Measurements from ENCODE around the gene ABCC5. TPM values are rescaled to one million over a fixed set of nuclear protein-coding genes. Genes with fewer than 3 reads are reported as not detected.

The ABCC5 gene
- total RNA-seq, 1 experiment from 2014 or later: 37.6 TPM

DNA sequence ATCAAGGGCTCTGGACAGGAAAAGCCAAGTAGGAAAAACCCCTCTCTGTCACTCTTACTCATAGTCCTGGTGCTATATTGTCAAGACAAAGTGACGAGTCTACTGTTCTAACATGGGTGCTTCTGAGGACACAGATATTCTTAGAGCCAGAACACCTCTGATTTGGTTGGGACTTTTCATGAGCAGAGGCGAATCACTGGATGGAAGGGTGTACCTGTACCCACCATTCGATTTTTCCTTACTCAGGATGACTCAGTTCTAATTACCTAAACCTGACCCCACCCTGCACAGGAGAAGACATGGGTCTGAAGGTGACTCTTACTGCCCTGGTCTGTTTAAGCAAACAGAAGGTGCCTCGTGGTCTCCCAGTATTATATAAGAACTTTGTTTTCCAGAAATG is 58.5 kb downstream of the ABCC5 start:
- no peak overlapping the region for H3K4me3 Mint-ChIP-seq
- Histone ChIP-seq H2BK15ac (ENCODE audit: low read depth, low read length) (no peak overlapping the region), H3K4ac (ENCODE audit: low read depth, low read length) (no peak overlapping the region), H4K91ac (ENCODE audit: insufficient read length, low read depth, low read length) (no peak overlapping the region), H2BK5ac (ENCODE audit: insufficient read length, low read length) (no peak overlapping the region), H2BK12ac (ENCODE audit: insufficient read length, low read depth, low read length) (no peak overlapping the region), H3K9me3 (ENCODE audit: control insufficient read depth, low read depth, low read length) (no peaks in the 10 kb centered on the region), H3T11ph (ENCODE audit: low read length) (no peak overlapping the region), H3K23me2 (ENCODE audit: insufficient read length, low read depth, low read length, poor library complexity, severe bottlenecking) (no peaks in the 10 kb centered on the region), H2AFZ (ENCODE audit: low read length) (no peak overlapping the region), H2AK5ac (ENCODE audit: insufficient read length, low read length) (no peak overlapping the region), H3K4me1 (ENCODE audit: insufficient read depth, low read length) (no peaks in the 10 kb centered on the region), H2BK120ac (ENCODE audit: low read depth, low read length, poor library complexity, severe bottlenecking) (no peak overlapping the region), H3K56ac (ENCODE audit: insufficient read length, low read depth, low read length) (no peak overlapping the region), H3K27me3 (ENCODE audit: insufficient read depth, low read length) (no peaks in the 10 kb centered on the region), H4K8ac (replicated peaks; ENCODE audit: insufficient read length, low read depth, low read length) (no peak overlapping the region), H3K14ac (ENCODE audit: insufficient read depth, low read length) (no peak overlapping the region), H3K23ac (ENCODE audit: insufficient read length, low read depth, low read length) (no peak overlapping the region), H3K79me2 (ENCODE audit: insufficient read depth, low read length) (no peaks in the 10 kb centered on the region), H3K4me2 (ENCODE audit: insufficient read depth, insufficient read length, low read length) (no peak overlapping the region), H3K27ac (ENCODE audit: insufficient read length, low read depth, low read length) (no peak overlapping the region), H2BK20ac (ENCODE audit: low read depth, low read length, poor library complexity, severe bottlenecking) (no peak overlapping the region), H3K18ac (ENCODE audit: insufficient read length, low read depth, low read length) (no peak overlapping the region), H4K20me1 (ENCODE audit: control insufficient read depth, insufficient read depth, insufficient read length) (no peaks in the 10 kb centered on the region), H3K79me1 (ENCODE audit: insufficient read depth, low read depth, low read length, poor library complexity, severe bottlenecking) (no peaks in the 10 kb centered on the region), H4K5ac (ENCODE audit: insufficient read length, low read depth, low read length) (no peak overlapping the region), H3K9ac (ENCODE audit: extremely low read depth, insufficient read length, low read length) (no peak overlapping the region)
- H3K27ac Mint-ChIP-seq: peak overlapping the region in 1 of 3 experiments; percentile 93; a peak in 2 of 7 replicates
- no peak for DNase-seq
- peaks cover 12 to 13% of the 10 kb centered on the region in 2 experiments for H3K4me1 Mint-ChIP-seq
- peaks cover 9 to 33% (median 24%) of the 10 kb centered on the region in 3 experiments for H3K36me3 Mint-ChIP-seq (ENCODE audit: insufficient read depth in 1 of 3, low read depth in 3 of 3)
- no CpG with 5 or more reads among the region's 4 CpGs for WGBS (ENCODE audit: extremely low coverage, insufficient read length, low lambda C conversion rate)
- H3K27me3 Mint-ChIP-seq (ENCODE audit: low read depth): no peaks in the 10 kb centered on the region; the same call in 1 of the 2 replicates
- no peak for TF ChIP-seq CTCF (conservative IDR thresholded peaks at IDR 0.05)
- no peaks in the 10 kb centered on the region; a peak in 1 of 5 replicates for H3K9me3 Mint-ChIP-seq
